H9 (cell line): ENCODE data around the gene HLA-F. TPM values are rescaled to one million over a fixed set of nuclear protein-coding genes. Genes with fewer than 3 reads are reported as not detected.

Experiments used
- DNase-seq: peaks from one replicate; pipeline ENCODE4 v3.0.0-alpha.2; 2017
- H2AFZ ChIP-seq: one replicate; pipeline ENCODE4 v1.6.1; 2013; ENCODE audit warnings: mild to moderate bottlenecking, low read length, control low read depth, moderate library complexity
- H2AK5ac ChIP-seq: 2 replicates; pipeline ENCODE4 v1.6.1; 2013; ENCODE audit warnings: low read length, control low read depth, mixed read lengths; ENCODE audit not compliant: insufficient read length
- H2BK120ac ChIP-seq: one replicate; pipeline ENCODE4 v1.6.1; 2013; ENCODE audit warnings: low read depth, mild to moderate bottlenecking, low read length, control low read depth, inconsistent platforms; ENCODE audit not compliant: poor library complexity, severe bottlenecking
- H2BK12ac ChIP-seq: 2 replicates; pipeline ENCODE4 v1.6.1; 2013; ENCODE audit warnings: low read length, control low read depth, mixed read lengths, low read depth; ENCODE audit not compliant: insufficient read length
- H2BK15ac ChIP-seq: 2 replicates; pipeline ENCODE4 v1.6.1; 2013; ENCODE audit warnings: low read depth, low read length, control low read depth
- H2BK20ac ChIP-seq: one replicate; pipeline ENCODE4 v1.6.1; 2013; ENCODE audit warnings: low read depth, mild to moderate bottlenecking, low read length, control low read depth, inconsistent platforms; ENCODE audit not compliant: poor library complexity, severe bottlenecking
- H2BK5ac ChIP-seq: 2 replicates; pipeline ENCODE4 v1.6.1; 2013; ENCODE audit warnings: low read length, control low read depth, mixed read lengths; ENCODE audit not compliant: insufficient read length
- H3K14ac ChIP-seq: 2 replicates; pipeline ENCODE4 v1.6.1; 2013; ENCODE audit warnings: low read length, control low read depth; ENCODE audit not compliant: insufficient read depth
- H3K18ac ChIP-seq: 2 replicates; pipeline ENCODE4 v1.6.1; 2013; ENCODE audit warnings: low read depth, mild to moderate bottlenecking, mixed read lengths, low read length, control low read depth; ENCODE audit not compliant: insufficient read length
- H3K23ac ChIP-seq: 2 replicates; pipeline ENCODE4 v1.6.1; 2013; ENCODE audit warnings: low read length, control low read depth, mixed read lengths, low read depth; ENCODE audit not compliant: insufficient read length
- H3K23me2 ChIP-seq: 2 replicates; pipeline ENCODE4 v1.6.1; 2013; ENCODE audit warnings: low read depth, mild to moderate bottlenecking, mixed read lengths, low read length, control low read depth; ENCODE audit not compliant: insufficient read length, poor library complexity, severe bottlenecking
- H3K27ac ChIP-seq: 2 replicates; pipeline ENCODE4 v1.5.1; 2013; ENCODE audit warnings: low read length, control low read depth, mixed read lengths, low read depth; ENCODE audit not compliant: insufficient read length
- H3K27me3 ChIP-seq: 2 replicates; pipeline ENCODE4 v1.6.1; 2013; ENCODE audit warnings: low read length, control low read depth, inconsistent platforms; ENCODE audit not compliant: insufficient read depth
- H3K4ac ChIP-seq: 2 replicates; pipeline ENCODE4 v1.6.1; 2013; ENCODE audit warnings: low read depth, mild to moderate bottlenecking, control low read depth, inconsistent platforms, low read length, moderate library complexity
- H3K4me1 ChIP-seq: 2 replicates; pipeline ENCODE4 v1.6.1; 2013; ENCODE audit warnings: low read length, control low read depth, inconsistent platforms; ENCODE audit not compliant: insufficient read depth
- H3K4me2 ChIP-seq: 2 replicates; pipeline ENCODE4 v1.6.1; 2013; ENCODE audit warnings: low read length, control low read depth, mixed read lengths; ENCODE audit not compliant: insufficient read length, insufficient read depth
- H3K56ac ChIP-seq: 2 replicates; pipeline ENCODE4 v1.6.1; 2013; ENCODE audit warnings: low read depth, mild to moderate bottlenecking, mixed read lengths, low read length, control low read depth; ENCODE audit not compliant: insufficient read length
- H3K79me1 ChIP-seq: 2 replicates; pipeline ENCODE4 v1.6.1; 2013; ENCODE audit warnings: low read depth, mild to moderate bottlenecking, moderate library complexity, low read length, control low read depth, inconsistent platforms; ENCODE audit not compliant: insufficient read depth, poor library complexity, severe bottlenecking
- H3K79me2 ChIP-seq: 2 replicates; pipeline ENCODE4 v1.6.1; 2013; ENCODE audit warnings: low read length, control low read depth, inconsistent platforms; ENCODE audit not compliant: insufficient read depth
- H3K9ac ChIP-seq: 2 replicates; pipeline ENCODE4 v1.6.1; 2013; ENCODE audit warnings: low read length, control low read depth, mixed read lengths; ENCODE audit not compliant: insufficient read length; ENCODE audit errors: extremely low read depth
- H3K9me3 ChIP-seq: one replicate; pipeline ENCODE4 v1.6.1; 2013; ENCODE audit warnings: low read depth, low read length, inconsistent platforms; ENCODE audit not compliant: control insufficient read depth
- H3T11ph ChIP-seq: one replicate; pipeline ENCODE4 v1.6.1; 2013; ENCODE audit warnings: mild to moderate bottlenecking, low read length, control low read depth, inconsistent platforms
- H4K20me1 ChIP-seq: one replicate; pipeline ENCODE4 v1.6.1; 2013; ENCODE audit not compliant: control insufficient read depth, insufficient read length, insufficient read depth
- H4K5ac ChIP-seq: 2 replicates; pipeline ENCODE4 v1.6.1; 2013; ENCODE audit warnings: low read depth, mild to moderate bottlenecking, mixed read lengths, low read length, control low read depth; ENCODE audit not compliant: insufficient read length
- H4K8ac ChIP-seq: replicated peaks from 2 replicates; pipeline ENCODE4 v1.6.1; 2013; ENCODE audit warnings: low read length, control low read depth, mixed read lengths, low read depth; ENCODE audit not compliant: insufficient read length
- H4K91ac ChIP-seq: 2 replicates; pipeline ENCODE4 v1.6.1; 2013; ENCODE audit warnings: low read depth, mild to moderate bottlenecking, moderate library complexity, mixed read lengths, low read length, control low read depth; ENCODE audit not compliant: insufficient read length
- H3K27ac Mint-ChIP-seq, 3 experiments: 2 replicates in 2 of 3; 3 replicates in 1 of 3; pipeline ENCODE4 v1.8.0; 2020 to 2021; ENCODE audit warnings: mixed read lengths in 3 of 3, mild to moderate bottlenecking in 1 of 3, moderate library complexity in 1 of 3
- H3K27me3 Mint-ChIP-seq: 2 replicates; pipeline ENCODE4 v1.8.0; 2021; ENCODE audit warnings: low read depth, mild to moderate bottlenecking, moderate library complexity, mixed read lengths
- H3K36me3 Mint-ChIP-seq, 3 experiments: 2 replicates in 2 of 3; 3 replicates in 1 of 3; pipeline ENCODE4 v1.8.0; 2020 to 2021; ENCODE audit warnings: low read depth in 3 of 3, mixed read lengths in 3 of 3; ENCODE audit not compliant: insufficient read depth in 1 of 3
- H3K4me1 Mint-ChIP-seq, 2 experiments: 2 replicates each; pipeline ENCODE4 v1.8.0; 2020; ENCODE audit warnings: mixed read lengths in 2 of 2
- H3K4me3 Mint-ChIP-seq, 2 experiments: 2 replicates in 1 of 2; 3 replicates in 1 of 2; pipeline ENCODE4 v1.8.0; 2020 to 2021; ENCODE audit warnings: mild to moderate bottlenecking in 2 of 2, mixed read lengths in 2 of 2, moderate library complexity in 1 of 2
- H3K9me3 Mint-ChIP-seq, 2 experiments: 2 replicates in 1 of 2; 3 replicates in 1 of 2; pipeline ENCODE4 v1.8.0; 2020; ENCODE audit warnings: mild to moderate bottlenecking in 2 of 2, mixed read lengths in 2 of 2, moderate library complexity in 1 of 2
- CTCF ChIP-seq: fragments of 200-600 bp; sonication (generic); conservative IDR thresholded peaks from 3 replicates; pipeline ENCODE4 v1.8.0; 2021; ENCODE audit warnings: antibody characterized with exemption, mild to moderate bottlenecking
- WGBS: extraction: QIAGEN DNeasy Blood & Tissue Kit; methylation state at CpG from one replicate; pipeline ENCODE4 v1.1.7; 2013; ENCODE audit warnings: missing lambda C conversion rate, low lambda C conversion rate, mixed read lengths; ENCODE audit not compliant: insufficient read length; ENCODE audit errors: extremely low coverage; 5-methylcytosine and 5-hydroxymethylcytosine counted together
- total RNA-seq: library from RNA; stranded (reverse); gene quantifications from 2 replicates; pipeline ENCODE4 v1.2.1, GENCODE V29; 2021

Gene HLA-F
- total RNA-seq, 1 experiment from 2014 or later = 7.4 TPM

- Histone ChIP-seq H2BK5ac (no peak overlapping the region), H3K9ac (no peak overlapping the region), H3K23me2 (no peaks in the 10 kb centered on the region), H3K79me2 (no peaks in the 10 kb centered on the region), H3K9me3 (no peaks in the 10 kb centered on the region), H3K27me3 (no peaks in the 10 kb centered on the region), H4K20me1 (no peaks in the 10 kb centered on the region), H2BK20ac (no peak overlapping the region), H3K79me1 (no peaks in the 10 kb centered on the region), H2BK120ac (no peak overlapping the region), H3K14ac (no peak overlapping the region), H3T11ph (no peak overlapping the region), H3K27ac (no peak overlapping the region), H4K5ac (no peak overlapping the region), H3K56ac (no peak overlapping the region), H3K18ac (no peak overlapping the region), H4K8ac (no peak overlapping the region), H3K4ac (no peak overlapping the region), H2BK15ac (no peak overlapping the region), H2AK5ac (no peak overlapping the region), H4K91ac (no peak overlapping the region), H2BK12ac (no peak overlapping the region), H3K23ac (no peak overlapping the region), H3K4me1 (no peaks in the 10 kb centered on the region; the same call in 1 of the 2 replicates), H3K4me2 (no peak overlapping the region), H2AFZ (no peak overlapping the region)
- no peak for DNase-seq
- no CpG with 5 or more reads among the region's 3 CpGs for WGBS
- Mint-ChIP-seq H3K27ac (no peak overlapping the region), H3K9me3 (peaks cover 6 to 9% of the 10 kb centered on the region in 2 experiments; a peak in 4 of 5 replicates), H3K36me3 (peaks cover 3 to 8% (median 4%) of the 10 kb centered on the region in 3 experiments; a peak in 3 of 7 replicates), H3K4me1 (peaks cover 7 to 14% of the 10 kb centered on the region in 2 experiments), H3K27me3 (no peaks in the 10 kb centered on the region; the same call in 1 of the 2 replicates), H3K4me3 (no peak overlapping the region)
- TF ChIP-seq CTCF = no peak
Measured at GRCh38 chr6:29694637-29695036, 28.6 kb upstream of the HLA-F start.
